Psoas muscle (tissue), 8 donors: Measurements from ENCODE around the gene SAMD4B. TPM values are rescaled to one million over a fixed set of nuclear protein-coding genes. Genes with fewer than 3 reads are reported as not detected.

Experiments
- ATAC-seq, 4 donors: fragments of 200-7000 bp; cut with Tn5 transposase; one replicate each; pipeline ENCODE4 v1.9.1; 2020; ENCODE audit warnings: moderate library complexity in 3 of 4, mild to moderate bottlenecking in 2 of 4
- DNase-seq, 2 donors: peaks; one replicate each; pipeline ENCODE4 v3.0.0-alpha.2; 2020
- H3K27ac ChIP-seq: fragments of 200-600 bp; one replicate; pipeline ENCODE4 v1.8.0; 2022
- H3K27me3 ChIP-seq, 3 donors: fragments of 200-600 bp in 1 of 3; one replicate each; pipeline versions ENCODE4 v1.6.1 to v1.8.0; 2013 to 2022; ENCODE audit warnings: low read length in 2 of 3, mild to moderate bottlenecking in 2 of 3, moderate library complexity in 1 of 3; ENCODE audit not compliant: insufficient read depth in 3 of 3
- H3K36me3 ChIP-seq, 2 donors: fragments of 200-600 bp in 1 of 2; one replicate each; pipeline versions ENCODE4 v1.6.1 to v1.8.0; 2013 to 2022; ENCODE audit warnings: low read depth in 1 of 2, mild to moderate bottlenecking in 1 of 2, moderate library complexity in 1 of 2; ENCODE audit not compliant: insufficient read depth in 1 of 2
- H3K4me1 ChIP-seq: fragments of 200-600 bp; one replicate; pipeline ENCODE4 v1.8.0; 2022
- H3K4me3 ChIP-seq: fragments of 200-600 bp; one replicate; pipeline ENCODE4 v1.8.0; 2022; ENCODE audit warnings: mild to moderate bottlenecking
- H3K9me3 ChIP-seq: fragments of 200-600 bp; one replicate; pipeline ENCODE4 v1.8.0; 2022
- CTCF ChIP-seq: fragments of 200-600 bp; IDR thresholded peaks from one replicate; pipeline ENCODE4 v1.8.0; 2022; ENCODE audit warnings: antibody characterized with exemption
- WGBS, 3 donors: extraction: QIAGEN DNeasy Blood & Tissue Kit; methylation state at CpG; one replicate each; pipeline versions ENCODE4 v1.1.6 to v1.1.7; 2013; 5-methylcytosine and 5-hydroxymethylcytosine counted together
- intact Hi-C, 2 donors: fragments of 100-400 bp; cut with DNase I; formaldehyde crosslinking; loops; one replicate each; pipeline versions ENCODE4 v1.11.0 to v1.14.2; 2022
- polyA plus RNA-seq, 3 donors: library from polyadenylated mRNA; stranded (reverse); fragments of 200-250 nt; gene quantifications; one replicate each; pipeline ENCODE4 v1.2.3, GENCODE V29; 2013
- total RNA-seq, 4 donors: library from RNA; stranded (reverse); fragmentation: NEBNext Ultra II Directional in 2 of 4; extraction: Animal tissue kit (Norgen Biotek cat#: 25700) in 2 of 4; gene quantifications; one replicate each; pipeline versions ENCODE4 v1.2.1 to v1.2.4, GENCODE V29; 2021 to 2023
- donor health status: healthy with polysubstance abuse.
- donor health status: DM: no; HTN: no; CAD: no; lungs with moderate emphysema.
- donor health status: Bipolar disorder and iron deficiency.
- donor health status: healthy.
- donor health status: DM: yes; HTN: yes; CAD: no.
- donor health status: DM: no; HTN: no; CAD: no.
- donor health status: DM: no; HTN: no; CAD: no.
- donor health status: DM: yes; HTN: yes; CAD: no.

Gene SAMD4B
- total and polyA plus RNA-seq, 7 donors: 34.7 to 97.5 (median 58.4) TPM

- Histone ChIP-seq H3K9me3 (no peaks in the 10 kb centered on the region), H3K36me3 (peaks cover 0 to 14% of the 10 kb centered on the region in 2 donors), H3K4me1 (peaks cover 23% of the 10 kb centered on the region), H3K4me3 (peak overlapping the region; percentile 71), H3K27me3 (no peaks in the 10 kb centered on the region), H3K27ac (peak overlapping the region; percentile 96)
- intact Hi-C loops: no loop called here
- no peak for TF ChIP-seq CTCF
- ATAC-seq (peak; percentile 61 to 69 (median 65)), DNase-seq (peak; percentile 100)
- 1 to 3% (median 2%) methylated on average over 34 to 43 of the region's 43 CpGs for WGBS, 3 donors
Measured at GRCh38 chr19:39403331-39404312, 61.4 kb downstream of the SAMD4B start.

- Histone ChIP-seq H3K36me3 (peaks cover 0 to 17% of the 10 kb centered on the region in 2 donors), H3K9me3 (no peaks in the 10 kb centered on the region), H3K4me1 (peaks cover 20% of the 10 kb centered on the region), H3K27ac (peak overlapping the region; percentile 96), H3K4me3 (peak overlapping the region; percentile 97), H3K27me3 (no peaks in the 10 kb centered on the region)
- ATAC-seq: no peak
- no peak for DNase-seq
- TF ChIP-seq CTCF: no peak
- intact Hi-C loops: no loop called here
- WGBS, 3 donors: 89 to 93% (median 91%) methylated on average over 17 of the region's 17 CpGs
Measured at GRCh38 chr19:39405261-39405957, 63.2 kb downstream of the SAMD4B start.

- ATAC-seq (peak in 2 of 4 donors; percentile 0), DNase-seq (peak in 1 of 2 donors; percentile 91)
- intact Hi-C loops: no loop called here
- H3K36me3 ChIP-seq: peaks cover 0 to 17% of the 10 kb centered on the region in 2 donors
- peaks cover 27% of the 10 kb centered on the region for H3K4me1 ChIP-seq
- peak overlapping the region; percentile 97 for H3K4me3 ChIP-seq
- peak overlapping the region; percentile 96 for H3K27ac ChIP-seq
- no peaks in the 10 kb centered on the region for H3K9me3 ChIP-seq
- no peak for TF ChIP-seq CTCF
- WGBS, 3 donors: 16 to 22% (median 17%) methylated on average over 22 of the region's 22 CpGs
- H3K27me3 ChIP-seq: no peaks in the 10 kb centered on the region
Measured at GRCh38 chr19:39405958-39406655, 63.9 kb downstream of the SAMD4B start.

GRCh38 chr19:39406656-39407409 is 64.6 kb downstream of the SAMD4B start, which contains the start of gene ZFP36:
Gene ZFP36, plus strand, starts transcription at chr19:39406847. Its CDS starts 58 bp downstream, at chr19:39406905.
- peak within 1 kb of the TSS; percentile 97 for H3K4me3 ChIP-seq
- no peaks in the 10 kb centered on the region for H3K9me3 ChIP-seq
- TF ChIP-seq CTCF: no peak
- intact Hi-C loops: no loop called here
- peak; percentile 26 to 45 (median 30) for ATAC-seq
- WGBS, 3 donors: 0% methylated on average over 39 to 56 of the region's 56 CpGs
- H3K4me1 ChIP-seq: peaks cover 33% of the 10 kb centered on the region
- H3K27ac ChIP-seq: peak within 1 kb of the TSS; percentile 96
- no peaks in the 10 kb centered on the region for H3K27me3 ChIP-seq
- DNase-seq: peak; percentile 59 to 95
- H3K36me3 ChIP-seq: peaks cover 0 to 17% of the 10 kb centered on the region in 2 donors
